Heart left ventricle (tissue), 16 donors: ENCODE results near the gene TRIM47. TPM values are rescaled to one million over a fixed set of nuclear protein-coding genes. Genes with fewer than 3 reads are reported as not detected.
A peak's percentile ranks its signal among the peaks of the same experiment; 100 is the strongest.
"Not testable (repeated sequence)": the region's sequence is repeated elsewhere in the genome, so short reads cannot be mapped to it uniquely, and the experiment has no call there.

Source experiments
- ATAC-seq, 4 donors: fragments of 200-7000 bp; cut with Tn5 transposase; one replicate each; pipeline ENCODE4 v1.9.1; 2020 to 2022; ENCODE audit warnings: moderate library complexity in 4 of 4, mild to moderate bottlenecking in 3 of 4, moderate number of reproducible peaks in 1 of 4
- DNase-seq, 5 donors: peaks; one replicate each; pipeline ENCODE4 v3.0.0-alpha.2; 2020
- H3K27ac ChIP-seq, 12 donors: fragments of 200-600 bp; sonication (generic) in 4 of 12; one replicate each; pipeline versions ENCODE4 v1.5.0 to v1.8.0; 2016 to 2022; ENCODE audit warnings: mild to moderate bottlenecking in 2 of 12
- H3K27me3 ChIP-seq, 9 donors: fragments of 200-600 bp; sonication (generic) in 2 of 9; one replicate each; pipeline versions ENCODE4 v1.5.1 to v1.8.0; 2016 to 2022; ENCODE audit warnings: mild to moderate bottlenecking in 3 of 9
- H3K36me3 ChIP-seq, 9 donors: fragments of 200-600 bp; sonication (generic) in 2 of 9; one replicate each; pipeline versions ENCODE4 v1.5.0 to v1.8.0; 2018 to 2022; ENCODE audit warnings: mild to moderate bottlenecking in 2 of 9
- H3K4me1 ChIP-seq, 12 donors: fragments of 200-600 bp; sonication (generic) in 4 of 12; one replicate each; pipeline versions ENCODE4 v1.5.0 to v1.8.0; 2016 to 2022; ENCODE audit warnings: mild to moderate bottlenecking in 3 of 12
- H3K4me3 ChIP-seq, 12 donors: fragments of 200-600 bp; sonication (generic) in 4 of 12; one replicate each; pipeline versions ENCODE4 v1.5.0 to v1.8.0; 2017 to 2022; ENCODE audit warnings: mild to moderate bottlenecking in 9 of 12, moderate library complexity in 4 of 12
- H3K9me3 ChIP-seq, 12 donors: fragments of 200-600 bp; sonication (generic) in 4 of 12; one replicate each; pipeline versions ENCODE4 v1.5.0 to v1.8.0; 2016 to 2022; ENCODE audit warnings: mild to moderate bottlenecking in 1 of 12
- CTCF ChIP-seq, 12 donors: fragments of 200-600 bp; sonication (generic) in 4 of 12; IDR thresholded peaks; one replicate each; pipeline versions ENCODE4 v1.5.0 to v1.8.0; 2018 to 2022; ENCODE audit warnings: antibody characterized with exemption in 12 of 12, mild to moderate bottlenecking in 5 of 12
- POLR2A ChIP-seq, 2 donors: fragments of 450-650 bp; IDR thresholded peaks; one replicate each; pipeline ENCODE4 v1.6.1; 2017; ENCODE audit warnings: antibody characterized with exemption in 2 of 2, mild to moderate bottlenecking in 2 of 2, moderate library complexity in 2 of 2
- WGBS, 4 donors: extraction: QIAGEN DNeasy Blood & Tissue Kit in 2 of 4; methylation state at CpG; one replicate each; pipeline versions ENCODE4 v1.1.5 to v1.1.7; 2013 to 2018; 5-methylcytosine and 5-hydroxymethylcytosine counted together
- intact Hi-C, 10 donors: fragments of 100-400 bp; cut with DNase I; formaldehyde crosslinking; loops; one replicate each; pipeline versions ENCODE4 v1.11.1 to v1.14.2; 2022
- polyA plus RNA-seq, 2 donors: library from polyadenylated mRNA; stranded (reverse); fragments of 200-250 nt; gene quantifications; one replicate each; pipeline ENCODE4 v1.2.3, GENCODE V29; 2013
- total RNA-seq, 9 donors: library from RNA; depleted of rRNA in 2 of 9; stranded (reverse); fragments of >200 nt in 2 of 9; fragmentation: NEBNext Ultra II Directional in 3 of 9; extraction: Animal tissue kit (Norgen Biotek cat#: 25700) in 3 of 9; gene quantifications; one replicate each; pipeline versions ENCODE4 v1.1.0 to v1.2.4, GENCODE V29; 2016 to 2023
- donor health status: ischemic (EF 13 %, LVEDD 7.1; RV severe dilation, severe dysfunction).
- donor health status: healthy with polysubstance abuse.
- donor health status: DM: no; HTN: yes; CAD: no.
- donor health status: DM: no; HTN: no; CAD: no.
- donor health status: ischemic (EF 25% LVEDD 6.9; RV normal size, moderate dysfunction).
- donor health status: ischemic (EF 25% LVEDD 5.7; RV mildly dilated, moderate dysfunction).
- donor health status: healthy.
- donor health status: DM: yes; HTN: yes; CAD: no.
- donor health status: ischemic (EF 35%, LVEDD 5.7; RV mildly dilated, moderate dysfunction).
- donor health status: nonischemic (EF 11% LVEDD 7.7; RV severe dilation, severe dysfunction).
- donor health status: DM: yes; HTN: yes; CAD: no.
- donor health status: PGD.
- donor health status: ischemic (EF 29% LVEDD 5.4; RV normal size, mild dysfunction).
- donor health status: nonischemic (EF 23%, LVEDD 6.1; RV moderate dilation, normal function).

TRIM47 gene
- total and polyA plus RNA-seq, 11 donors = 20.1 to 53.4 (median 23.3) TPM

- intact Hi-C loops = loop anchor here in 4 of 10 donors (1.0 to 10.0 kb wide), 3 partner anchors 17 to 98 kb away; partner anchors contain the start of genes UNK (in 1 of the 4) and WBP2 (in 1 of the 4)
- Histone ChIP-seq H3K9me3 (no peaks in the 10 kb centered on the region), H3K4me3 (no peak overlapping the region), H3K27ac (peak overlapping the region; percentile 66 to 99 (median 92)), H3K36me3 (peaks cover 0 to 27% (median 22%) of the 10 kb centered on the region in 9 donors), H3K27me3 (no peaks in the 10 kb centered on the region), H3K4me1 (peaks cover 17 to 88% (median 59%) of the 10 kb centered on the region in 12 donors)
- peak; percentile 86 to 95 (median 90) for DNase-seq
- no peak for TF ChIP-seq CTCF (IDR thresholded peaks at IDR 0.05)
- peak in 1 of 2 donors; percentile 56 for TF ChIP-seq POLR2A (IDR thresholded peaks at IDR 0.05)
- ATAC-seq = peak; percentile 55 to 77 (median 66)
- 26 to 33% (median 31%) methylated on average over 12 to 13 of the region's 13 CpGs for WGBS, 4 donors
Observed at GRCh38 chr17:75872434-75873351, 5.7 kb downstream of the TRIM47 start.

GRCh38 chr17:75870228-75870627 lies 8.2 kb downstream of the TRIM47 start:
- not testable (repeated sequence) for DNase-seq, H3K9me3 ChIP-seq, ATAC-seq, H3K27me3 ChIP-seq
- WGBS, 4 donors = 63 to 75% (median 73%) methylated on average over 10 of the region's 10 CpGs
- peak overlapping the region; percentile 37 to 93 (median 82) for H3K27ac ChIP-seq
- intact Hi-C loops = loop anchor here in 2 of 10 donors (10.0 kb wide), 1 partner anchor 95 kb away; a partner anchor contains a TSS
- peak overlapping the region in 5 of 12 donors; percentile 2 to 37 (median 28) for H3K4me3 ChIP-seq
- H3K36me3 ChIP-seq = peaks cover 0 to 18% (median 16%) of the 10 kb centered on the region in 9 donors
- H3K4me1 ChIP-seq = peaks cover 7 to 69% (median 43%) of the 10 kb centered on the region in 12 donors

GRCh38 chr17:75869282-75870141 lies 8.9 kb downstream of the TRIM47 start:
- H3K4me3 ChIP-seq = peak overlapping the region in 8 of 12 donors; percentile 2 to 37 (median 24)
- ATAC-seq (peak in 3 of 4 donors; percentile 8 to 44 (median 26)), DNase-seq (peak in 4 of 5 donors; percentile 51 to 76 (median 72))
- 47 to 58% (median 56%) methylated on average over 20 to 23 of the region's 23 CpGs for WGBS, 4 donors
- H3K27me3 ChIP-seq = no peaks in the 10 kb centered on the region
- peaks cover 7 to 69% (median 45%) of the 10 kb centered on the region in 12 donors for H3K4me1 ChIP-seq
- TF ChIP-seq CTCF (IDR thresholded peaks at IDR 0.05) (no peak), POLR2A (IDR thresholded peaks at IDR 0.05) (no peak)
- intact Hi-C loops = loop anchor here in 2 of 10 donors (10.0 kb wide), 1 partner anchor 95 kb away; a partner anchor contains a TSS
- peaks cover 0 to 11% (median 9%) of the 10 kb centered on the region in 9 donors for H3K36me3 ChIP-seq
- no peaks in the 10 kb centered on the region for H3K9me3 ChIP-seq
- peak overlapping the region; percentile 37 to 93 (median 82) for H3K27ac ChIP-seq

- H3K27ac ChIP-seq = peak overlapping the region; percentile 37 to 93 (median 82)
- H3K4me3 ChIP-seq, H3K27me3 ChIP-seq, H3K9me3 ChIP-seq, intact Hi-C loops, ATAC-seq, H3K36me3 ChIP-seq, DNase-seq: not testable (repeated sequence)
- peaks cover 7 to 69% (median 46%) of the 10 kb centered on the region in 12 donors for H3K4me1 ChIP-seq
- 84 to 90% (median 89%) methylated on average over 12 of the region's 12 CpGs for WGBS, 4 donors
Observed at GRCh38 chr17:75868730-75869281, 9.6 kb downstream of the TRIM47 start.

GRCh38 chr17:75865404-75866188 lies 12.8 kb downstream of the TRIM47 start:
- WGBS, 4 donors = 80 to 84% (median 82%) methylated on average over 17 of the region's 17 CpGs
- Histone ChIP-seq H3K4me1 (peaks cover 0 to 42% (median 29%) of the 10 kb centered on the region in 12 donors), H3K27ac (peak overlapping the region in 9 of 12 donors; percentile 37 to 76 (median 69))
- H3K27me3 ChIP-seq, H3K4me3 ChIP-seq, H3K36me3 ChIP-seq, intact Hi-C loops, ATAC-seq, H3K9me3 ChIP-seq, DNase-seq: not testable (repeated sequence)

GRCh38 chr17:75864887-75865286 lies 13.5 kb downstream of the TRIM47 start:
- Histone ChIP-seq H3K4me1 (peaks cover 0 to 38% (median 26%) of the 10 kb centered on the region in 12 donors), H3K4me3 (peak overlapping the region in 1 of 12 donors; percentile 1), H3K27ac (peak overlapping the region in 11 of 12 donors; percentile 35 to 76 (median 60))
- H3K9me3 ChIP-seq, DNase-seq, intact Hi-C loops, H3K27me3 ChIP-seq, H3K36me3 ChIP-seq, ATAC-seq: not testable (repeated sequence)
- 78 to 89% (median 85%) methylated on average over 4 of the region's 4 CpGs for whole genome bisulfite sequencing, 4 donors
